ENCODE measurements around the gene MTHFD1L. TPM values are rescaled to one million over a fixed set of nuclear protein-coding genes. Genes with fewer than 3 reads are reported as not detected.

Gene MTHFD1L
- total RNA-seq, 4 donors from 2014 or later: 4.3 to 23.1 (median 4.7) TPM

DNA sequence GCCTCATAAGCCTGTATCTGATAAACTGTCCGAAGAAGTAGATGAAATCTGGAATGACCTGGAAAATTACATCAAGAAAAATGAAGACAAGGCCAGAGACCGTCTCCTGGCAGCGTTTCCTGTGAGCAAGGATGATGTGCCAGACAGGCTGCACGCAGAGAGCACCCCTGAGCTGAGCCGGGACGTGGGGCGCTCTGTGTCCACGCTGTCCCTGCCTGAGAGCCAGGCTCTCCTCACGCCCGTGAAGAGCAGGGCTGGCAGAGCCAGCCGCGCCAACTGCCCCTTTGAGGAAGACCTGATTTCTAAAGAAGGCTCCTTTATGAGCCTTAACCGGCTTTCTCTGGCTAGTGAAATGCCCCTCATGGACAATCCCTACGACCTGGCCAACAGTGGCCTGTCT is 33.9 kb upstream of the MTHFD1L start:
- peaks cover 0 to 28% (median 0%) of the 10 kb centered on the region in 3 donors for H3K36me3 ChIP-seq

DNA sequence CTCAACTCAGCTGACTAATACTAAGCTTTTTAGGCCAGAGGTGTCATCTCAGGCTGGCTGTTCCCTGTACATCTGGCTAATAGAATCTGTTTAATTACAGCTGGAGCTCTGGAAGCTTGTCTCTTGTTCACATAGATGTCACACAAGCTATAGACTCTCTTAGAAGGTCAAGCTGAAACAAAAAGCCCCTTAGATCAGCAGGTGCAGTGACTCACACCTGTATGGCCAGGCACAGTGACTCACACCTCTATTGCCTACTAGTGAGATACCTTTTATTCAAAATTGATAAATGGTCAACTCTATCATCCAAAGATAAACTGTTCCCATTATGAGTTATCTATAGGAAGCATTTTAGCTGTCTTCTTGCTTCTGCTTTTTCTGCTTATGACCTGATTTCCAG is 29.9 kb upstream of the MTHFD1L start:
- Histone ChIP-seq H3K27ac (no peak overlapping the region), H3K27me3 (no peaks in the 10 kb centered on the region), H3K4me1 (no peaks in the 10 kb centered on the region), H3K9me3 (no peaks in the 10 kb centered on the region), H3K4me3 (no peak overlapping the region), H3K36me3 (peaks cover 0 to 27% (median 0%) of the 10 kb centered on the region in 3 donors)
- no peak for TF ChIP-seq POLR2A (IDR thresholded peaks at IDR 0.05)
- TF ChIP-seq, protein P1, sequence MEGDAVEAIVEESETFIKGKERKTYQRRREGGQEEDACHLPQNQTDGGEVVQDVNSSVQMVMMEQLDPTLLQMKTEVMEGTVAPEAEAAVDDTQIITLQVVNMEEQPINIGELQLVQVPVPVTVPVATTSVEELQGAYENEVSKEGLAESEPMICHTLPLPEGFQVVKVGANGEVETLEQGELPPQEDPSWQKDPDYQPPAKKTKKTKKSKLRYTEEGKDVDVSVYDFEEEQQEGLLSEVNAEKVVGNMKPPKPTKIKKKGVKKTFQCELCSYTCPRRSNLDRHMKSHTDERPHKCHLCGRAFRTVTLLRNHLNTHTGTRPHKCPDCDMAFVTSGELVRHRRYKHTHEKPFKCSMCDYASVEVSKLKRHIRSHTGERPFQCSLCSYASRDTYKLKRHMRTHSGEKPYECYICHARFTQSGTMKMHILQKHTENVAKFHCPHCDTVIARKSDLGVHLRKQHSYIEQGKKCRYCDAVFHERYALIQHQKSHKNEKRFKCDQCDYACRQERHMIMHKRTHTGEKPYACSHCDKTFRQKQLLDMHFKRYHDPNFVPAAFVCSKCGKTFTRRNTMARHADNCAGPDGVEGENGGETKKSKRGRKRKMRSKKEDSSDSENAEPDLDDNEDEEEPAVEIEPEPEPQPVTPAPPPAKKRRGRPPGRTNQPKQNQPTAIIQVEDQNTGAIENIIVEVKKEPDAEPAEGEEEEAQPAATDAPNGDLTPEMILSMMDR (IDR thresholded peaks at IDR 0.05): no peak
- no peak for DNase-seq

More for the DNA sequence above, 33.9 kb upstream of the MTHFD1L start:
- no peaks in the 10 kb centered on the region for H3K4me1 ChIP-seq
- no peaks in the 10 kb centered on the region for H3K9me3 ChIP-seq
- H3K27me3 ChIP-seq: no peaks in the 10 kb centered on the region
- no peak overlapping the region for H3K27ac ChIP-seq
- TF ChIP-seq POLR2A (IDR thresholded peaks at IDR 0.05): no peak
- TF ChIP-seq, protein P1 (IDR thresholded peaks at IDR 0.05): no peak
- DNase-seq: no peak
- H3K4me3 ChIP-seq: no peak overlapping the region

DNA sequence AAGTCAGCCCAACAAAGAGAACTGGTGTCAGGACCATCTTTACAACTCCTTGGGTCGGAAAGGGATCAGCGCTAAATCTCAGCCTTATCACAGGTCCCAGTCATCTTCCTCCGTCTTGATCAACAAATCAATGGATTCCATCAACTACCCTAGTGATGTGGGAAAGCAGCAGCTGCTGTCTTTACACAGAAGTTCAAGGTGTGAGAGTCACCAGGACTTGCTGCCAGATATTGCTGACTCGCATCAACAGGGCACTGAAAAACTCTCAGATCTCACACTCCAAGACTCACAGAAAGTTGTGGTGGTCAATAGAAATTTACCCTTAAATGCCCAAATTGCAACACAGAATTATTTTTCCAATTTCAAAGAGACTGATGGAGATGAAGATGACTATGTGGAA is 25.3 kb upstream of the MTHFD1L start:
- no peak overlapping the region for H3K27ac ChIP-seq
- no peak overlapping the region for H3K4me3 ChIP-seq
- no peaks in the 10 kb centered on the region for H3K27me3 ChIP-seq
- peaks cover 0 to 9% (median 0%) of the 10 kb centered on the region in 3 donors for H3K36me3 ChIP-seq
- TF ChIP-seq, protein P1 (IDR thresholded peaks at IDR 0.05): no peak
- no peak for TF ChIP-seq POLR2A (IDR thresholded peaks at IDR 0.05)
- no peaks in the 10 kb centered on the region for H3K9me3 ChIP-seq
- no peaks in the 10 kb centered on the region for H3K4me1 ChIP-seq
- DNase-seq: no peak

DNA sequence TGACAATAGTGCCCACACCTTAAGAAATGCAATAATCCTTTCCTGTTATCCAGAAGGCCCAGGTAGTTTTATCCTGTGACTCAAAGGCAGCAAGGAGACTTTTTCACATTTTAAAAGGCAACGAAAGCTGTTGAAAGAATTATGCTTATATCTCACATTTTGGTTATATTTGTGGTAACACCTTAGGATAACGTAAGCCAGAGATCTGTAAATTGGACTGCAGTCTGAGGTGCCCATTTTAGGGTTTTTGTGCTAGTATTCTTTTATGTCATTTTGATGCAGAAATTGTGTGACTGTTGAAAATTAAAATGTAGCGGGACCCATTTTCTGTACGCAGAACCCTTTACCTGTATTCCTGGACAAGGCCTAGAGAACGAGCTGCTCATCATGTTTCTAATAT is 24.3 kb upstream of the MTHFD1L start:
- Histone ChIP-seq H3K36me3 (peaks cover 0 to 9% (median 0%) of the 10 kb centered on the region in 3 donors), H3K4me1 (no peaks in the 10 kb centered on the region), H3K27ac (no peak overlapping the region), H3K9me3 (no peaks in the 10 kb centered on the region), H3K4me3 (no peak overlapping the region), H3K27me3 (no peaks in the 10 kb centered on the region)
- no peak for DNase-seq
- TF ChIP-seq POLR2A (IDR thresholded peaks at IDR 0.05): no peak
- TF ChIP-seq, protein P1 (IDR thresholded peaks at IDR 0.05): no peak

DNA sequence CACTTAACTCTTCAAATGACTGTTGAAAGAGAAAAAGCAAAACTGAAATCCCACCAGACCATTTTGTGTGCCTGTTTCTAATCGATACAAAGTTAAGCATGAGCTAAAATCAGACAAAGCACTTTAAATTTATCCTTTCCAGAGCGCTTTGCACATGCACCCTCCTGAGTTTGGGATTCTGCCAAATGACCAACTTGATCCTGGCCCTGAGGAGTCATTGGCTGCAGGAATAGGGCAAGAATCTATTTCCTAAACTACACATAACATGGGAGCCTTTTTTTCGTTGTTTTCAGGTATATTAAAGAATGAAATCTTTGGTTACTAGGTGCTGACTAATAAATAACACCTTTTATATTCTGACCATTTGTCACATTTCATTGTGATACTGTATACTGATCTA is 23.8 kb upstream of the MTHFD1L start:
- Histone ChIP-seq H3K4me1 (no peaks in the 10 kb centered on the region), H3K27ac (no peak overlapping the region), H3K27me3 (no peaks in the 10 kb centered on the region), H3K4me3 (no peak overlapping the region), H3K36me3 (peaks cover 0 to 9% (median 0%) of the 10 kb centered on the region in 3 donors), H3K9me3 (no peaks in the 10 kb centered on the region)
- TF ChIP-seq, protein P1 (IDR thresholded peaks at IDR 0.05): no peak
- no peak for TF ChIP-seq POLR2A (IDR thresholded peaks at IDR 0.05)
- DNase-seq: no peak

DNA sequence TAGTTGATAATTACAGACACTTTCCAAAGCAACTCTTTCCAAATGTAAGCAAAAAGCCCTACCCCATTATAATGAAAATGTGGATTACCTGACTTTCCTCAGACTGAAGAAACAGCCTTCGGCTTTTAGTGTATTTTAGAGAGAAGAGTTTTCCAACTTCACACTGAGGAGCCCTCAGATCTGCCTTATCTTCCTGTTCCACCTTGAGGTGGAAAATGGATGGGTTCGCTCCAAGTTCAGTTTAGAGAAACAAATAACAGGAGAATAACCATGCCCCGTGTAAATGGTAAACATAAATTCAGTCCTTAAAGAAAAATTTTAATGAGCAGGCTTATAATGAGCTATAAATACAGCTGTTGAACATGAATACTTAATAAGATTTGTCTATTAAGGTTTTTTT is 21.1 kb upstream of the MTHFD1L start:
- no peaks in the 10 kb centered on the region for H3K9me3 ChIP-seq
- TF ChIP-seq, protein P1 (IDR thresholded peaks at IDR 0.05): no peak
- TF ChIP-seq POLR2A (IDR thresholded peaks at IDR 0.05): no peak
- DNase-seq: no peak
- no peaks in the 10 kb centered on the region for H3K4me1 ChIP-seq
- H3K27me3 ChIP-seq: no peaks in the 10 kb centered on the region
- H3K36me3 ChIP-seq: peaks cover 0 to 9% (median 0%) of the 10 kb centered on the region in 3 donors
- H3K27ac ChIP-seq: no peak overlapping the region
- no peak overlapping the region for H3K4me3 ChIP-seq

Data from Peyer's patch (tissue), 4 donors.